Measurements from ENCODE around the gene STAC. TPM values are rescaled to one million over a fixed set of nuclear protein-coding genes. Genes with fewer than 3 reads are reported as not detected.

Gene STAC
- total and polyA plus RNA-seq, 9 of the 15 experiments (the other 6 are each of a cell fraction or from before 2014, with no cell fraction given): 0.11 TPM; not detected in 8

DNA sequence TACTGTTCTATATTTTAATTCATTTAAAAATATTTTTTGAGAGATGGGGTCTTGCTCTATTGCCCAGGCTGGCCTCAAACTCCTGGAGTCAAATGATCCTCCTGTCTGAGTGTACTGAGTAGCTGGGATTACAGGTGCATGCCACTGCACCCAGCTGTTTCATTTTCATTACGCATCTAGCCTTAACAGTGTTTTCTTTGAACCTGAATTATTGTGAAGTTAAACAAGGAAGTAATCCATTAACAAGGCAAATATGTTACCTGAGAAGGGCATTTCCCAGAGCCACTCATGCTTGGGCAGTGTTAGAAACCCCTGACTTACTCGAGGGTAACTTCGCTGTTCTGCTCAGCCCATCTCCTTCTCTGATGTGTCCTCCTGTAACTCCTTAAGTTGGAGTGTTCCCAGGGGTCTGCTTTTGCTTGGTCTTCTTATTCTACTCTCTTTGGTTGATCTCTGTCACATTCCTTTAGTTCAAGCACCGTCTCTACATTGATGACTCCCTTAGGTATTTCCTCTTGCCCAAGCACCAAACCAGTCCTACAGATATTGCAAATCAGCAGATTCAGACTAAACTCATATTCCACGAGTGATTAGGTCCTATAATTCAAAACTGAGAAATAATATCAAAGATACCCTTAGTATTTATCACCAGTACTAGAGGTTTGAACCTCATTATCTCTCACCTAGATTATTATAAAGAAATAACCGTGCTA, 107.9 kb downstream of the STAC start (continued):
- TF ChIP-seq RBBP5 (IDR thresholded peaks at IDR 0.05; ENCODE audit: borderline replicate concordance, insufficient read depth, low read length, poor library complexity, severe bottlenecking): no peak
- no peak for TF ChIP-seq PHF21A (IDR thresholded peaks at IDR 0.05; ENCODE audit: borderline replicate concordance, low read depth)
- TF ChIP-seq, protein P1, sequence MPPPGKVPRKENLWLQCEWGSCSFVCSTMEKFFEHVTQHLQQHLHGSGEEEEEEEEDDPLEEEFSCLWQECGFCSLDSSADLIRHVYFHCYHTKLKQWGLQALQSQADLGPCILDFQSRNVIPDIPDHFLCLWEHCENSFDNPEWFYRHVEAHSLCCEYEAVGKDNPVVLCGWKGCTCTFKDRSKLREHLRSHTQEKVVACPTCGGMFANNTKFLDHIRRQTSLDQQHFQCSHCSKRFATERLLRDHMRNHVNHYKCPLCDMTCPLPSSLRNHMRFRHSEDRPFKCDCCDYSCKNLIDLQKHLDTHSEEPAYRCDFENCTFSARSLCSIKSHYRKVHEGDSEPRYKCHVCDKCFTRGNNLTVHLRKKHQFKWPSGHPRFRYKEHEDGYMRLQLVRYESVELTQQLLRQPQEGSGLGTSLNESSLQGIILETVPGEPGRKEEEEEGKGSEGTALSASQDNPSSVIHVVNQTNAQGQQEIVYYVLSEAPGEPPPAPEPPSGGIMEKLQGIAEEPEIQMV (tag; conservative IDR thresholded peaks at IDR 0.05; ENCODE audit: low read depth): no peak
- TF ChIP-seq UBTF (IDR thresholded peaks at IDR 0.05; ENCODE audit: borderline replicate concordance in 1 of 2, low read depth in 2 of 2, low read length in 2 of 2): no peak
- no peak for TF ChIP-seq ZNF217 (CRISPR knock-in tag; IDR thresholded peaks at IDR 0.05)
- TF ChIP-seq ZNF398 (CRISPR knock-in tag; IDR thresholded peaks at IDR 0.05): no peak
- TF ChIP-seq MAFG (tag; conservative IDR thresholded peaks at IDR 0.05): peak; percentile 44; the same call in 1 of the 2 replicates
- TF ChIP-seq, protein P2, sequence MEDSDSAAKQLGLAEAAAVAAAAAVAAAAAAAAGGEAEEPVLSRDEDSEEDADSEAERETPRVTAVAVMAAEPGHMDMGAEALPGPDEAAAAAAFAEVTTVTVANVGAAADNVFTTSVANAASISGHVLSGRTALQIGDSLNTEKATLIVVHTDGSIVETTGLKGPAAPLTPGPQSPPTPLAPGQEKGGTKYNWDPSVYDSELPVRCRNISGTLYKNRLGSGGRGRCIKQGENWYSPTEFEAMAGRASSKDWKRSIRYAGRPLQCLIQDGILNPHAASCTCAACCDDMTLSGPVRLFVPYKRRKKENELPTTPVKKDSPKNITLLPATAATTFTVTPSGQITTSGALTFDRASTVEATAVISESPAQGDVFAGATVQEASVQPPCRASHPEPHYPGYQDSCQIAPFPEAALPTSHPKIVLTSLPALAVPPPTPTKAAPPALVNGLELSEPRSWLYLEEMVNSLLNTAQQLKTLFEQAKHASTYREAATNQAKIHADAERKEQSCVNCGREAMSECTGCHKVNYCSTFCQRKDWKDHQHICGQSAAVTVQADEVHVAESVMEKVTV (CRISPR knock-in tag; IDR thresholded peaks at IDR 0.05): no peak
- no peak for TF ChIP-seq CC2D1A (IDR thresholded peaks at IDR 0.05)
- TF ChIP-seq DACH1 (IDR thresholded peaks at IDR 0.05; ENCODE audit: partially characterized antibody): no peak
- peak; percentile 42; the same call in 1 of the 2 replicates for TF ChIP-seq C11orf30 (IDR thresholded peaks at IDR 0.05; ENCODE audit: low read depth)
- TF ChIP-seq ZNF316 (IDR thresholded peaks at IDR 0.05): peak; percentile 66
- TF ChIP-seq HOXB6 (CRISPR knock-in tag; IDR thresholded peaks at IDR 0.05; ENCODE audit: borderline replicate concordance): no peak
- no peak for TF ChIP-seq GMEB1 (CRISPR knock-in tag; IDR thresholded peaks at IDR 0.05)

Data from K562 (cell line).